NK-92 (cell line): Measurements from ENCODE around the gene SFT2D2.

ENCODE experiments used
- DNase-seq: peaks from one replicate; lab custom pipeline; 2025; ENCODE audit not compliant: unreplicated experiment; lab: John Stamatoyannopoulos, UW

Gene SFT2D2

DNA sequence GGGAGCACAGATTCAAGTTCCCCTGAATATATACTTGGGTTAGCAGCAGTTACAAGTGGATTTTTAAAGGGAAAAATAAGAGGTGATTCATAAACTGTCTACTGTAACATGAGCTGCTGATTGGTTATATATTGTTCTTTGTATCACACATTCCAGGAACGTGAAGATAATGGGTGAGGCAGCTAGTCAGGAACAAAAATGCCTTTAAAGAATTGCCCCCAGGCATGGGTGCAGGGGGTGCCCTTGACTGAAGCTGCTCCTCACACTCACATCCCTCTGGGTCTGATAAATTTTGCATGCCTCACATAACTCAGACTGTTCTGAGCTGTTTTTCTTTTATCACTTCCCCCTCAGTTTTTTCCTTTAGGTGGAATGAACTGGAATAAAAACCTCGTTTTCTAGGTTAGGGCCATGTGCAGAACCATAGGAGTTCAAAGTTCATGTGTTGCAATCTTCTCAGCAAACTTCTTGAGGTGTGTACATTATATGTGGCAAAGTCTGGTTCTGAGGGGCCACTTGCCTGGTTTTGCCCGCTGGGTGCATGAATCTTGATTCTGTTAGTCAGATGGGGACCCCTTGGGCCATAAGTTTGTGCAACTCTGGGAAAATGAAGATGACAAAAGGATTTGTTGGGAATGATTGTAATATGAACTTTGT is 76.0 kb downstream of the SFT2D2 start:
- no peak for DNase-seq
